Activated CD4-positive, alpha-beta T cell treated with anti-CD3 and anti-CD28 coated beads for 48 hours (primary cell): ENCODE results near the gene PBX4.

Experiments
- DNase-seq: peaks from one replicate; pipeline ENCODE4 v3.0.0-alpha.2; 2020

Gene PBX4

GRCh38 chr19:19649155-19649554 is 30.7 kb upstream of the PBX4 start:
- DNase-seq: no peak

DNA sequence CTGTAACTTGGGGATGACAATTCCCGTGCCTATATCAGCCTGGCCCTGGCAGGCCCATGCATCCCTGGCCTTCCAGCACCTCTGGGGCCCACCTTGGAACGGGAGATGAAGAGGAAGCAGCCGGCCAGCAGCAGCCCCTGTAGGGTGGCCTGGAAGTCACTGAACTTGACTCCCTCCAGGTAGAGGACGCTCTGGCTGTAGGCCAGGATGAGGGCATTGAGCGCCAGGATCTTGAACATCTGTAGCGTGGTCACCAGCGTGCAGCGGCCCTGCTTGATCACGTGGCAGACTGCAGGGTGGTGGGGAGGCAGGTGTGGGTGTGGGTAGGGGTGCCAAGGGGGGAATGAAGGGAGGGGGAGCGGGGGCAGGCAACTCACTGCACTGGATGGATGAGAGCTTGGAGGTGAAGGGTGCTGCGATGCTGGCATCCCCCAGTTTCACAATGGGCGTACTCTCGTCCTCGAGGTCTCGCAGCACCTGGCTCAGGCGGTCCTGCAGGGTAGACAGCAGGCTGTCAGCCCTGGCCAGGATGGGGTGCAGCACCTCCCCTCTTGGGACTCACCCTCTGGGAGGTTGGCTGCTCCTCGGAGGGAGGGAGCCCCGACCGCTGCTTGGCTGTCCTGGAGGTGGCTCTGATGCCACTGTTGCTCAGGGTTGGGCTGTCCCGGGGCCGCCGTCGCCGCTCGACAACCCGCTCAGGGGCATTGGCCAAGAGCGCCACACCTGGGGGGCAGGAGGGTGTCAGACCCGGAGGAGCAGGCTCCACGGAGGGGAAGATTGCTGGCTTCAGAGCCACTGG is 28.7 kb upstream of the PBX4 start:
- DNase-seq: no peak

DNA sequence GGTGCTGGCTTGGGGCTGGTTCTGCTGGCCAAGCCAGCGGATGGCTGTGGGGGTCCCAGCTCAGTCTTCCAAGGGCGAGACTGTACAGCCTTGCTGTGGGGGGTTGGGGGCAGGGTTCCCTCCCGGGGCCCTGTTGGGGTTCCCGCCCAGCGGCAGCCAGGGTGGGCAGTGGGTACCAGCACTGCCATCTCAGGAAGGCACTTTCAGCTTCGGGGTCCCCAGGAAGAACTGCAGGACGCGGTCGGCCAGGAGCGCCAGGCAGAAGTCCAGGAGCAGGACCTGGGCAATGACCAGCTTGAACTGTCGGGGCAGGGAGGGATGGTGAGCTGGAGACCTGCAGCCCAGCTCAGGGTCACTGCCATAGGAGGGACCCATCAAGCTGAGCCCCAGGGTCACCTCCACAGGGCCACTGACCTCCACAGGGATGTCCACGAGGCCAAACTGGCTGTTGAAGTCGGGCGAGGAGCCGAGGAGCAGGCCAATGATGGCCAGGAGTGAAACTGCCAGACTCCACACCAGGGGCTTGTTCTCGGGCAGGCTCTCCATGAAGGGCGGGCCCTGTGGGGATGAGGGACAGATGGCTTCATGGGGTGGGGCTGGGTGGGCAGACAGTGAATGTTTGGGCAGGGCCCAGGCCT is 26.9 kb upstream of the PBX4 start:
- DNase-seq: no peak

- DNase-seq: no peak
Observed at GRCh38 chr19:19644054-19644388, 25.5 kb upstream of the PBX4 start.

DNA sequence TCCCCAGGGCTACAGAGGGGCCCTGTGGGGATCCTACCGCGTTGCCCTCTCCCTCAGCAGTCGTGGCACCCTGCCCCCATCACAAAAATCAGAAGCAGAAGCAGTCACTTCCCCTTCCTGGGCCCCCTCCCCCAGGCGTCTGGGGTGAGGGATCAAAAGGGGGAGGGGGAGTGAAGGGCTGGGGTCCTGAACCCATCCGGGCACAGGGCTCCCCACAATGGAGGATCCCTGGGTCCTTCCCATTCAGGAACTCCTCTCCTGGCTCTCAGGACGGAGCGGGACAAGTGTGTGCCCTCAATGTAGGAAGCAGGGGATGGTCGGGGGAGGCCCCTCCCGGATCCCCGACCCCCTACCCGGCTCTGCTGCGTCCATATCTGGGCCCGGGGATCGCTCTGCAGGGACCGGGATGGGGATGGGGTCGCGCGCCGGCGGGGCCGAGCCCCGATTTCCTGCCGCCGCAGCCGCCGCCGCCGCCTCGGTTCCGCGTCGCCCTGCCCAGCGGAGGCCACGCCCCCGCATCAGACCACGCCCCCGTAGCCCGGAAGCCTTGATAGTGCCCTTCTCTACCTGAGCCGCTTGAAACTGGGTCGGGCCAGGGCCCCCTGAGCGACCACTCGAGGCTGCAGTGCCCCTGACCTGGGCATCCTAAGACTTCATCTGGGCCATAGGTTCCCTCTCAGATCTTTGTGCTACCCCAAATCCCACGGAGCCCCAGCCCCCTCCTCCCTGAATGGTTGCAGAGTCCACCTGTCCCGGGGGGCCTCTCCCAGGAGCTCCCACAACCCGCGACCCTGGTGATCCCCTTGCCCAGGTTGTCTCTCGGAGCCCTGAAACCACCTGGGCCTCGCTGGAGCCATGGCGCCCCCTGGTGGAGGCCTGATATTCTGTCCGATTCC is 24.9 kb upstream of the PBX4 start, which contains the start of gene GMIP:
Gene GMIP, minus strand, starts transcription at position 500 of the 896 bp plus-strand sequence. Its CDS starts 128 bp downstream, at position 372.
- DNase-seq: peak; percentile 89

DNA sequence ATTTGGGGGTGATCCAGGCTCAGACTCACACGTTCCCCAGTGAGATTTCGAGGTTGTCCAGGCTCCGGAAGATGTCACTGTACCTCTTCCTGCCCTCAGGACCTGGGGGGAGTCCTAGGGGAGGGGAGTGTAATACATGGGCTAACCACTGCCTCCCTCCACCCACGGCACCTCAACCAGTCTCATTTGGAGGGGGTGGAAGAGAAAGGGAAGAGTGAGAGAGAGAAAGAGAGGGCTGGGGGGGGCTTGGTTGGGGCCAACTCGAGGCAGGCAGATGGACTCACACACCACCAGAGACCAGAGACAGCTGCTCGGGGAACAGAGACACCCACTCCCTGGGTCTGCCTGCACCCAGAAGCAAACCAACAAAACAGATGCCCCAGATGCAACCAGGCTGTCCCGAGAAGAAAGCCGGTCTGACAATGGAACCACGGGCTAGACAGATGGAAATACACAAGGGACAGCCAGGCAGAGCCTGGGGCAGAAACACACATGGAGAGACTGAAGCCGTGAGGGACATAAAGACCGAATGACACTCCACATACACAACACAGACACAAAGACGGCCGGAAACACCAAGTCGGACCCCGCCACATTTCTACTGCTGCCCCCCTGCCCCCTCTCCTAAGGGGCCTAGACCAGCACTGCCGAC is 24.1 kb upstream of the PBX4 start:
- DNase-seq: peak; percentile 57

GRCh38 chr19:19637523-19638251 is 19.2 kb upstream of the PBX4 start:
- DNase-seq: peak; percentile 34

GRCh38 chr19:19637186-19637522 is 18.7 kb upstream of the PBX4 start:
- DNase-seq: no peak

DNA sequence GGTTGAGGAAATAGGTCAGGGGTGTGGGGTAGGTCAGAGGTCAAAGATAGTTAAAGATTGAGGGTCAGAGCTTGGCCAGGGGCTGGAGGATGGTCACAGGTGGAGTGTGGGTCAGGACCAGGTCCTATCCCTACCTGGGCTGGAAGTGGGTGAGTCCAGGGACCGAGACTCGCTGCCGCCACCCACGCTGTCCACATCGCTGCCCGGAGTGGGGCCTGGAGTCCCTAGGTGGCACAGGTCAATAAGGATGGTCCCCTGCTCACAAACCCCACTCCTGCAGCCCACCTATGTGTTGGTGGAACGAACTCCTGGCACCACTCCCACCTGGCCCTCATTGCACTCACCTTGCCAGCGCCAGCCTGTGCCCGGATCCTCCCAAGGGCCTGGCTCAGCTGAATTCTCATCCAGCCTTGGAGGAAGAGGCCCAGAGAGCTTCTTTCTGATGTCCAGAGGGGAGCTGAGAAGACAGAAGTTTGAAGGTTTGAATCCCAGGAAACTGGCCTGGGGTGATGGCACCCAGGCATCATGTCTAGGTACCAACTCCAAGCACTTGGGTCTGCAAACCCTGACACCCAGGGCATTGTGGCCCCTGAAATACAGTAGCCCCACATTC is 18.2 kb upstream of the PBX4 start:
- DNase-seq: no peak

- no peak for DNase-seq
Observed at GRCh38 chr19:19635313-19635702, 16.8 kb upstream of the PBX4 start.

DNA sequence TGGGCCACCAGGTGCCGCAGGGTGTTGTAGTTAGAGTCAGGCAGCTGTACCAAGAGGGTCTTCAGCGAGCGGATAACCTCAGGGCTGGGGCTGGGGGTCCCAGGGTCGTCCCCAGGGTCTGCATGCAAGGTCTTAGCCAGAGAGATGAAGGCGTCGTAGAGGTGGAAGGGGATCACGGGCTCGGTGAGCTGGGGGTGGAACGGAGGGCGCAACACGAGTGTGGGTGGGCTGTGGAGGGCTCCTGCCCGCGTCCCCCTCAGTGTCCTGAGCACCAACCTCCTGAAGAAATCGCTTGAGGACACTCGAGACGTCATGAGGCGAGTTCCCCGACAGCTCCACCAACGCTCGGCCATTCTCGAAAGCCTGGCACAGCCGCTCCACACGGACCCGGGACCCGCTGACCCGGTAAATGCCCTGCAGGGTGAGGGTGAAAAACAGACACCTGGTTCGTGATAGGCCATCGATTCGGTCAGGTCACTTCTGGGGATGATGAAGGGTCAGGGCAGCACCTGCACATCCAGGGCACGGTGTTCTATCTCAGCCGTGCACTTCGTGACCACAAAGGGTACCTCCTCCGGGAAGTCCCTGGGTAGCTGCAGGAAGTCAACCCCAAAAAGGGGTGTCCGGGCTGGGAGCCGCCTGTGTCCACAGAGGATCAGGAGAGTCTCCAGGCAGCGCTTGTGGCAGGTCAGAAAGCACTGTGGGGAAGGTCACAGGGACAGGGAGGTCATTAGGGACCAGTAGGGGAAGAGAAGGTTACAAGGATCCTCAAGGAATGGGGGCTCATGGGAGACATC is 16.2 kb upstream of the PBX4 start:
- no peak for DNase-seq

GRCh38 chr19:19633711-19634515 is 15.4 kb upstream of the PBX4 start:
- DNase-seq: no peak

- no peak for DNase-seq
Observed at GRCh38 chr19:19632661-19633060, 14.2 kb upstream of the PBX4 start.

GRCh38 chr19:19631346-19631745 is 12.9 kb upstream of the PBX4 start:
- no peak for DNase-seq

DNA sequence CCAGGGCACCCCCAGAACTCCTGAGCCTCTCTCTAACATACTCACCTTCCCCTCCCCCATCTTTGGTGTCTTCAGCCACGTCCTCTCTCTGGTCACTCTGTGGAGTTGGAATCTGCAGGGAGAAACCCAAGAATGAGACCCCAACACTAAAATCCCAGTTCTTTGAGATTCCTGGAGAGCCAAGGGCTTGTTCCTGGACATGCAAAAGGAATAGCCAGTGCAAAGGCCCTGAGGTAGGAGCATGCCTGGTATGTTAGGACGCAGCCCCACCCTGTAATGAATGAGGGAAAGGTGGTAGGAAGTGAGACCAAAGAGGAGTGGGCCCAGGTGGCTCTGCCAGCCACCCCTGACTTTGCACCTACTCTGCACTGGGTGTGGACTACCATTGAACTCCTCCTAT is 11.9 kb upstream of the PBX4 start:
- no peak for DNase-seq

- no peak for DNase-seq
Observed at GRCh38 chr19:19630062-19630414, 11.6 kb upstream of the PBX4 start.

DNA sequence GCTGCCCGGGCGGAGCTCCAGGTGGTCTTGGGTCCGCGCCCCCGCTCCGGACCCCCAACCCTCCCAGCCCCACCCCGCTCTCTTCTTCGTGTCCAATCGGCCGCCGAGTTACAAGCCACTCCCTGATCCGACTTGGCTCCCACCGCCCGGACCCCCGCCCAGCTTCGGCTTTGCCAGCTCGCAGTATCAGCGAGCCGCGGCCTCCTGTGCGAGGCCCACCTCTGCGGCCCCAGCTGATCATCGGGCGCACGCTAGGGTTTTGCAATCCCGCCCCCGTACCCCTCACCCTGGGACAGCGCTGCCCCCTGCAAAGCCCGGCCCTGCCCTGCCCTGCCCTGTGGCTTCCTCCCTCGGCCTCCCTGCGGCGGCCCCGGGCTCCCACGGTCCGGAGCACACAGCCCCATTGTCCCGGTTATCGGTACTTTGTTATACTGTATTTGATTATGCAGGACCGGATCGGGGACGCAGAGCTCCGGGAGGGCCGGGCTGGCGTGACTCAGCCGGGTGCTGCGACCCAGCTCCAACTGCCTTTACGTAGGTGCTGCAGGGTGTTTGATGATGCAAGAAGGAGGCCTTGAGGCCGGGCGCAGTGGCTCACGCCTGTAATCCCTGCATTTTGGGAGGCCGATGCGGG is 10.1 kb upstream of the PBX4 start:
- DNase-seq: peak; percentile 66

- DNase-seq: peak; percentile 68
Observed at GRCh38 chr19:19627621-19628500, 9.4 kb upstream of the PBX4 start, which contains the start of gene LPAR2. Gene LPAR2 (minus strand): TSS chr19:19628220. CDS start chr19:19627275, 945 bp downstream.
